ENCODE data around the gene IFNK.

Gene IFNK

DNA sequence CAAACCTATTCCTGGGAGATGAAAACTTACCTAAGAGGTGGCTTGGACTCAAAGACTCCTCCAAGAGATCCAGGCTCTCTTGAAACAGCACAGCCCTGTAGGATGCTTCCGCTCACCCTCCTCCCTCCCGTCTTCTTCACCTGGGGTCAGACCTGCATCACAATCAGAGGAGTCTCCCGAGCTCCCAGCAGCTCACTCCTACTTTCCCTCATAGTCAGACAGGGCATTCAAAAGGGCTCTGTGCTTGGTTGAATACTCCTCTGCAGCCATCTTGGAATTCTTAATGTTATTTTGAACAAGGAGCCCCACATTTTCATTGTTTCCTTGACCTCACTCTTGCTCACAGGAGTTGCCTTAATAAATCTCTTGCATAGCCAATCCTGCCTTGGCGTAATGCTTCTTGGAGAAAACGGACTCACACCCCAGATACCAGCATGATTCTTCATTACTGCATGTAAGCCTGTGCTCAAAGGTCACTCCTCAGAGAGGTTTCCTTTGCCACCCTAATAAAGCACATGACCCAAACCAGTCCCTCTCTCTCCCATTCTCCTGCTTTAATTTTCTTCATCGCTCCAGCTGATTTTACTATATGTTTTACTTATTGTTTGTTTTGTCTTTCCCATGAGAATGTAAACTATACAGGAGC lies 47.1 kb upstream of the IFNK start:
- Histone ChIP-seq H3K79me2 (ENCODE audit: insufficient read depth, low read length) (no peaks in the 10 kb centered on the region), H3K27ac (ENCODE audit: low read depth, low read length) (no peak overlapping the region), H3F3A (ENCODE audit: insufficient read depth) (no peaks in the 10 kb centered on the region), H3K36me3 (ENCODE audit: low read length) (no peaks in the 10 kb centered on the region), H3K27me3 (ENCODE audit: low read length) (no peaks in the 10 kb centered on the region), H3K9ac (ENCODE audit: low read length) (no peak overlapping the region), H2AFZ (ENCODE audit: low read depth, low read length, severe bottlenecking) (no peak overlapping the region), H3K4me2 (ENCODE audit: low read depth, low read length, poor library complexity, severe bottlenecking) (no peak overlapping the region), H3K4me3 (ENCODE audit: insufficient read depth, low read length, poor library complexity, severe bottlenecking) (no peak overlapping the region), H4K20me1 (ENCODE audit: low read depth, low read length) (no peaks in the 10 kb centered on the region), H3K9me2 (replicated peaks; ENCODE audit: insufficient read depth, low read length) (no peaks in the 10 kb centered on the region), H3K9me3 (ENCODE audit: insufficient read depth, low read length) (no peaks in the 10 kb centered on the region)
- TF ChIP-seq, protein P1, sequence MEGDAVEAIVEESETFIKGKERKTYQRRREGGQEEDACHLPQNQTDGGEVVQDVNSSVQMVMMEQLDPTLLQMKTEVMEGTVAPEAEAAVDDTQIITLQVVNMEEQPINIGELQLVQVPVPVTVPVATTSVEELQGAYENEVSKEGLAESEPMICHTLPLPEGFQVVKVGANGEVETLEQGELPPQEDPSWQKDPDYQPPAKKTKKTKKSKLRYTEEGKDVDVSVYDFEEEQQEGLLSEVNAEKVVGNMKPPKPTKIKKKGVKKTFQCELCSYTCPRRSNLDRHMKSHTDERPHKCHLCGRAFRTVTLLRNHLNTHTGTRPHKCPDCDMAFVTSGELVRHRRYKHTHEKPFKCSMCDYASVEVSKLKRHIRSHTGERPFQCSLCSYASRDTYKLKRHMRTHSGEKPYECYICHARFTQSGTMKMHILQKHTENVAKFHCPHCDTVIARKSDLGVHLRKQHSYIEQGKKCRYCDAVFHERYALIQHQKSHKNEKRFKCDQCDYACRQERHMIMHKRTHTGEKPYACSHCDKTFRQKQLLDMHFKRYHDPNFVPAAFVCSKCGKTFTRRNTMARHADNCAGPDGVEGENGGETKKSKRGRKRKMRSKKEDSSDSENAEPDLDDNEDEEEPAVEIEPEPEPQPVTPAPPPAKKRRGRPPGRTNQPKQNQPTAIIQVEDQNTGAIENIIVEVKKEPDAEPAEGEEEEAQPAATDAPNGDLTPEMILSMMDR (IDR thresholded peaks at IDR 0.05; ENCODE audit: insufficient read depth, low read length, poor library complexity, severe bottlenecking), result no peak
- no peak for TF ChIP-seq EZH2phosphoT487 (conservative IDR thresholded peaks at IDR 0.05; ENCODE audit: low read length)

DNA sequence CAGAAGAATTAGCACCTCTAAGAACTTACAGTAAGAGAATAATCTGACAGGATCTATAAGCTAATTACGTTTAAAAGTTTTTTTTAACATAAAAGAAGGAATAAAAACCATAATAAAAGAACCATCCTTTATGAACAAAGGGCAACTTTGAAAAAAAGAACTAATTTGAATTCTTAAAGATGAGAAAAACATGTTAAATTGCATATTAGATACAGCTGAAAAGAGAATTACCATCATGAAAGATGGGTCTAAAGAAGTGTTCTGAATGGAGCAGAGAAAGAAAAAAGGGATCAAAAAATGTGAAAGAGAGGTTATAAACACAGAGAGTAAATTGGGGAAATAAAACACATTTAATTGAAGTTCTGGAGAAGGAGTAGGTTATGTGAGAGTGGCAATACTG lies 45.8 kb upstream of the IFNK start:
- Histone ChIP-seq H3K4me3 (ENCODE audit: insufficient read depth, low read length, poor library complexity, severe bottlenecking) (no peak overlapping the region), H3K9me2 (replicated peaks; ENCODE audit: insufficient read depth, low read length) (no peaks in the 10 kb centered on the region), H3K27me3 (ENCODE audit: low read length) (no peaks in the 10 kb centered on the region), H3K9me3 (ENCODE audit: insufficient read depth, low read length) (no peaks in the 10 kb centered on the region), H3K9ac (ENCODE audit: low read length) (no peak overlapping the region), H4K20me1 (ENCODE audit: low read depth, low read length) (no peaks in the 10 kb centered on the region), H3K36me3 (ENCODE audit: low read length) (no peaks in the 10 kb centered on the region), H3F3A (ENCODE audit: insufficient read depth) (no peaks in the 10 kb centered on the region), H3K4me2 (ENCODE audit: low read depth, low read length, poor library complexity, severe bottlenecking) (no peak overlapping the region), H3K79me2 (ENCODE audit: insufficient read depth, low read length) (no peaks in the 10 kb centered on the region), H3K27ac (ENCODE audit: low read depth, low read length) (no peak overlapping the region), H2AFZ (ENCODE audit: low read depth, low read length, severe bottlenecking) (no peak overlapping the region)
- TF ChIP-seq, protein P1 (IDR thresholded peaks at IDR 0.05; ENCODE audit: insufficient read depth, low read length, poor library complexity, severe bottlenecking), result no peak
- no peak for TF ChIP-seq EZH2phosphoT487 (conservative IDR thresholded peaks at IDR 0.05; ENCODE audit: low read length)

DNA sequence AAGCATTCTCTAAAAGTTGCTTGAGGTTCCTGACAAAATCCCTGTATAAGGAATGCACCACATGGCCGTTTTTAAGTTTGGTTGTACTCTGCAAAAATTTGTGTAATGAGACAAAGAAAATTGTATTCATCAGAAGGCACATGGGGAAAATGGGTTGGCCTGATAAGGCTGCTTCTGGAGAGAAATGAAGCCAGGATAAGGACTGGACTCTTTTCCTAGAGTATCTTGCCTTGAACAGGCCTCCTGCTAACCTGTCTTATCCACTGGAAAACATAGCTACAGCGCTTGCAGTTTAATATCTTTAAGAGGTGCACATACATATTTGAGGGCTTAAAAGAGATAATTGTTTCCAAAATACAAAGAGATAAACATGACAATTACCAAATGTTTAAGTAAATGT lies 41.4 kb upstream of the IFNK start:
- Histone ChIP-seq H3K79me2 (ENCODE audit: insufficient read depth, low read length) (no peaks in the 10 kb centered on the region), H3K4me2 (ENCODE audit: low read depth, low read length, poor library complexity, severe bottlenecking) (no peak overlapping the region), H3K4me3 (ENCODE audit: insufficient read depth, low read length, poor library complexity, severe bottlenecking) (no peak overlapping the region), H4K20me1 (ENCODE audit: low read depth, low read length) (no peaks in the 10 kb centered on the region), H3F3A (ENCODE audit: insufficient read depth) (no peaks in the 10 kb centered on the region), H2AFZ (ENCODE audit: low read depth, low read length, severe bottlenecking) (no peak overlapping the region), H3K9ac (ENCODE audit: low read length) (no peak overlapping the region), H3K9me3 (ENCODE audit: insufficient read depth, low read length) (no peaks in the 10 kb centered on the region), H3K27me3 (ENCODE audit: low read length) (no peaks in the 10 kb centered on the region), H3K36me3 (ENCODE audit: low read length) (no peaks in the 10 kb centered on the region), H3K27ac (ENCODE audit: low read depth, low read length) (no peak overlapping the region), H3K9me2 (replicated peaks; ENCODE audit: insufficient read depth, low read length) (no peaks in the 10 kb centered on the region)
- TF ChIP-seq, protein P1 (IDR thresholded peaks at IDR 0.05; ENCODE audit: insufficient read depth, low read length, poor library complexity, severe bottlenecking), result no peak
- TF ChIP-seq EZH2phosphoT487 (conservative IDR thresholded peaks at IDR 0.05; ENCODE audit: low read length), result no peak

Measured in SU-DHL-6 (cell line).